ENCODE measurements around the gene PARP9. TPM values are rescaled to one million over a fixed set of nuclear protein-coding genes. Genes with fewer than 3 reads are reported as not detected.

PARP9 gene
- total and polyA plus RNA-seq, 10 of the 15 experiments (the other 5 are each of a cell fraction or from before 2014, with no cell fraction given): 34.0 to 122 (median 46.1) TPM

- no peak for TF ChIP-seq ATF2 (IDR thresholded peaks at IDR 0.05; ENCODE audit: low read length)
- no peak for TF ChIP-seq ZNF274 (IDR thresholded peaks at IDR 0.05; ENCODE audit: insufficient read depth, insufficient read length)
- TF ChIP-seq RCOR1 (conservative IDR thresholded peaks at IDR 0.05; ENCODE audit: low read depth, low read length): no peak
- no peak for TF ChIP-seq CBX5 (IDR thresholded peaks at IDR 0.05; ENCODE audit: low read depth)
- no peak for TF ChIP-seq CEBPZ (IDR thresholded peaks at IDR 0.05; ENCODE audit: low read depth, low read length)
- no peak for TF ChIP-seq MYC (IDR thresholded peaks at IDR 0.05; ENCODE audit: insufficient read depth, insufficient read length, insufficient replicate concordance, low read length, severe bottlenecking)
- no peak for TF ChIP-seq ZNF207 (IDR thresholded peaks at IDR 0.05; ENCODE audit: borderline replicate concordance)
- TF ChIP-seq E2F4 (IDR thresholded peaks at IDR 0.05; ENCODE audit: low read depth, low read length): no peak
- TF ChIP-seq CBX3 (IDR thresholded peaks at IDR 0.05; ENCODE audit: borderline replicate concordance, low read depth): no peak
- TF ChIP-seq USF1 (IDR thresholded peaks at IDR 0.05; ENCODE audit: borderline replicate concordance, extremely low read length, insufficient read depth, low read depth, low read length): no peak
- no peak for TF ChIP-seq BMI1 (IDR thresholded peaks at IDR 0.05; ENCODE audit: borderline replicate concordance)
- peak; percentile 44; the same call in 1 of the 2 replicates for TF ChIP-seq MAX (IDR thresholded peaks at IDR 0.05; ENCODE audit: low read depth, low read length)
- TF ChIP-seq RELA (IDR thresholded peaks at IDR 0.05; ENCODE audit: borderline replicate concordance, partially characterized antibody): no peak
- no peak for TF ChIP-seq ZNF24 (IDR thresholded peaks at IDR 0.05)
- TF ChIP-seq EP300 (IDR thresholded peaks at IDR 0.05; ENCODE audit: borderline replicate concordance in 1 of 2, control insufficient read depth in 1 of 2, low read depth in 2 of 2, low read length in 2 of 2): peak in 1 of 2 experiments; percentile 4; a peak in 1 of 4 replicates
- no peak for TF ChIP-seq MXI1 (IDR thresholded peaks at IDR 0.05; ENCODE audit: low read depth, low read length)
- no peak for TF ChIP-seq SP1 (IDR thresholded peaks at IDR 0.05; ENCODE audit: low read depth, low read length)
- no peak for TF ChIP-seq SMAD5 (IDR thresholded peaks at IDR 0.05; ENCODE audit: low read depth)
- no peak for TF ChIP-seq RBBP5 (conservative IDR thresholded peaks at IDR 0.05)
- no peak for TF ChIP-seq IRF5 (IDR thresholded peaks at IDR 0.05; ENCODE audit: borderline replicate concordance)
- TF ChIP-seq CHD1 (IDR thresholded peaks at IDR 0.05; ENCODE audit: low read depth, low read length): no peak
- TF ChIP-seq GABPA (IDR thresholded peaks at IDR 0.05; ENCODE audit: low read depth): no peak
Measured at GRCh38 chr3:122577409-122578031, 13.4 kb upstream of the PARP9 start, which contains the start of gene PARP15 (continued).

All from GM12878 (cell line).